ENCODE data around the gene CFHR1.
"Not testable (repeated sequence)": the region's sequence is repeated elsewhere in the genome, so short reads cannot be mapped to it uniquely, and the experiment has no call there.

Gene CFHR1

DNA sequence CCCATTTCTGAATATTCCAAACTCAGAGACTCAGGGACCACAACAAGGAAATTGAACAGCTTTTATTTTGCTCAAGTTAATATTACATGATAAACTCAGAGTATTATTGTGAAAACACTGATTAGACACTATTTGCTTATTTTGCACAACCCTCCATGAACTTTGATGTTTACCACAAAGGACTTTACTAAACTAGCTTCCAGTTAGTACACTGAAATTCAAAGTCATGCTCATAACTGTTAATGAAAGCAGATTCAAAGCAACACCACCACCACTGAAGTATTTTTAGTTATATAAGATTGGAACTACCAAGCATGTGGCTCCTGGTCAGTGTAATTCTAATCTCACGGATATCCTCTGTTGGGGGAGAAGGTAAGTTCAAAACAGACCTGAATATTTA, at the start of gene CFHR1:
CFHR1 (plus strand) TSS at position 201 of the 400 bp plus-strand sequence; CDS start at position 315, 114 bp downstream.
- not testable (repeated sequence) for DNase-seq (ENCODE audit: low read depth in 2 of 2)

DNA sequence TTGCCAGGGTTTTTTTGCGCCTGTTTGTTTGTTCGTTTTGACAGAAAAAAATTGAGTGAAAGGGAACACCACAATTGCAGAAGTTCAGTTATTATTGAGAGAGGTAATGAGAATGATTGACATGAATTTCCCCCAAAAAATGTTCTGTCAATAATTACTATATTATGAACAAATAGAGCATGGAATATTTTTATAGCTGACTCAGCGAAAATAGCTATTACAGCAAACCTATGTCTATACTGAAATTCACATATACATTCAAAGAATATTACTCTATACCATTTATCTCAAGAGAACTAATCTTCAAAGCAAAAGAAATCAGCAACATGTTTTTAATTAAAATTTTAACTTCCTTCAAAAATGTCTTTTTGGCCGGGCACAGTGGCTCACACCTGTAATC, 49.7 kb upstream of the CFHR1 start:
- DNase-seq (ENCODE audit: low read depth in 2 of 2) = not testable (repeated sequence)

DNA sequence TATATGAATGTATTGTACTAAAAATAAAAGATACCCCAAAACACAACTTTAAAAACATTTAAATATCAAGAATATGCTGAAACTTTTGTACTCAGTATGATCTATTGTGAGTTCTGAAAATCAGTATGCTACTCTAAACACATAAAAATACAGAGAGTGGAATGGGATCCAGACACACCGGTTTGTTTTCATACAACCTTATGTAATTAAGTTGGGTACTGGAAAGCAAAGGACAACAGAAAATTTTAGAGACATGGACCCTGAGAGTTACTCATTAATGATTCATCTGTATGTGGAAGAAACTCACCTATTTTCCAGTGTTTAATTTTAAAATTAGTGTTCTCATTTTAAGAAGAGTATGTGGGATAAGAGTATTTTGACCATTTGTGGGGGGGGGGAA, 45.8 kb upstream of the CFHR1 start:
- no peak for DNase-seq (ENCODE audit: low read depth in 2 of 2)

DNA sequence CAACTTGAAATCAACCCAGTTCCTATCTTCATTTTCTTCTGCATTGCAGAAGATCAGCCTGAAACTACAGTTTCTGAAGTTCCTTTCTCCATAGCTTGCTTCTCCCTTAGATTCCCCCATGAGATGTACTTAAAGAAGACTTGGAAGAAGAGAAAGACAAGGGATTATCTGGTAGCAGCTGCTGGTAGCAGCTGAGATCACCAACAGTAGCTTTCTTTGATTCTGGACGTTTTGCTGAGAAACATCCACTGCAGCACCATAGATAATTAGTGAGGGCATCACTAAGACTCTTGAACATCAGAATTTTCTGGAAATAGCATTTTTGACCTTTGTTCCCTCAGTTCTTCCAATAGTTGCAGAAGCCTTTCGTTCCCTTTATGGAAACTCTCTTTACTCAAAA, 45.4 kb upstream of the CFHR1 start:
- DNase-seq (ENCODE audit: low read depth in 2 of 2) = no peak

DNA sequence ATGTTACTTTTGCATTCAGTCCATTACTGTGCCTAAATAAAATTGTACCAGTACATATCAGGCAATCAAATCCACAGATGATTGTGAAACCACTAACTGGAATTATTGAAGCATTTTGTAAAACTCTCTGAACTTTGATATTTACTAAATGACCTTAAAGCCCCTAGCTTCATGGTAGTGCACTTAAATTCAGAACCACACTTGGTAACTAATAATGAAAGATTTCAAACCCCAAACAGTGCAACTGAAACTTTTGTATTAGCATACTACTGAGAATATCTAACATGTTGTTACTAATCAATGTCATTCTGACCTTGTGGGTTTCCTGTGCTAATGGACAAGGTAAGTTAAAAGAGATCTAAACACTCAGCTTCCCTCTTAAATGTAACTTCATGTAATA, 44.9 kb upstream of the CFHR1 start, which contains the start of gene CFHR3:
CFHR3 (plus strand) TSS at position 238 of the 400 bp plus-strand sequence; CDS start at position 285, 47 bp downstream.
- no peak for DNase-seq (ENCODE audit: low read depth in 2 of 2)

DNA sequence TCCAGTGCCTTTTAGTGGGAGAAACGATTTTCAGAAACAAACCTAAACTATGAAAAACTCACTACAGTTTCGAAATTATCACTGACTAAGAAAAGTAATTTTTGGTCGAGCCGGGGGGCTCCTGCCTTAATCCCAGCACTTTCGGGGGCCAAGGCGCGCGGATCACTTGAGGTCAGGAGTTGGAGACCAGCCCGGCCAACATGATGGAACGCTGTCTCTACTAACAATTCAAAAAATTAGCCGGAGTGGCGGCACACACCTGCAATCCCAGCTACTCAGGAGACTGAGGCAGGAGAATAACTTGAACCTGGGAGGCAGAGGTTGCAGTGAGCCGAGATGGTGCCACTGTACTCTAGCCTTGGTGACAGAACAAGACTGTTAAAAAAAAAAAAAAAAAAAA, 41.9 kb upstream of the CFHR1 start:
- DNase-seq (ENCODE audit: low read depth in 2 of 2) = no peak

DNA sequence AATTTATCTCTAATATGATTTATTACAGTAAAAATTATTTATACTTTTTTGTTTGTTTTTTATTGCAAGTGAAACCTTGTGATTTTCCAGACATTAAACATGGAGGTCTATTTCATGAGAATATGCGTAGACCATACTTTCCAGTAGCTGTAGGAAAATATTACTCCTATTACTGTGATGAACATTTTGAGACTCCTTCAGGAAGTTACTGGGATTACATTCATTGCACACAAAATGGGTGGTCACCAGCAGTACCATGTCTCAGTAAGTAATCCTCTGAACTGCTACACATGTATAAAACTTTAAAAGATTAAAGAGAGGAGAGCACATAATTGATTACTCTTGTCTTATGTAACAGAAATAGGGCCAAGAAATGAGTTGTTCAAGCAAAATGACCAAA, 40.4 kb upstream of the CFHR1 start:
- no peak for DNase-seq (ENCODE audit: low read depth in 2 of 2)

DNA sequence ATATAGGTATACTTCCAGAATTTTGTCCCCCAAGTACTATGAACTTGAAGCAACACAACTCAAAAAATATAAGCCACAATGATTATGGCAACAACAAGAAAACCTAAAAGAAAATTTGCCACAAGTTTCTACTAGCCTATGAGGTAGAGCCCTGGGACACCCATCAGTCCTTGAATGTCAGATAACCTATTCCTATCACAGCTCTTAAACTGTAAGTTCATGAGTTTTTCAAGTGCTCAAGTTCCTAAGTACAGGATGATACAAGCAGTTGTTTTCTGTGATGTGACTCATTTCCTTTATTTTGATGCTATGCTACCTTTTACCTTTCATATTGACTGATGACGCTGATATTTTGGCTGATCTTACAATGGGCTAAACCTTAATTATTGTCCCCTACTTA, 28.3 kb upstream of the CFHR1 start:
- DNase-seq (ENCODE audit: low read depth in 2 of 2) = not testable (repeated sequence)

DNA sequence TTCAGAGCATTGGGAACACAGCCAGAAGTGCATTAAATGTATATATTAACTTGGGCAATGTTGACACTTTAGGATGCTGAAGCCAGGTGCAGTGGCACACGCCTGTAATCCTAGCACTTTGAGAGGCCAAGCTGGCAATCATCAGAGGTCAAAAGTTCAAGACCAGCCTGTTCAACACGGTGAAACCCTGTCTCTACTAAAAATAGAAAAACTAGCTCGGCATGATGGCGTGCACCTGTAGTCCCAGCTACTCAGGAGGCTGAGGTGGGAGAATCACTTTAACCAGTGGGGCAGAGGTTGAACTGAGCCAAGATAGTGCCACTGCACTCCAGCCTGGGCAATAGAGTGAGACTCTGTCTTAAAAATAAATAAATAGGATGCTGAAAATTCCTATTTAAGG, 25.4 kb upstream of the CFHR1 start:
- not testable (repeated sequence) for DNase-seq (ENCODE audit: low read depth in 2 of 2)

DNA sequence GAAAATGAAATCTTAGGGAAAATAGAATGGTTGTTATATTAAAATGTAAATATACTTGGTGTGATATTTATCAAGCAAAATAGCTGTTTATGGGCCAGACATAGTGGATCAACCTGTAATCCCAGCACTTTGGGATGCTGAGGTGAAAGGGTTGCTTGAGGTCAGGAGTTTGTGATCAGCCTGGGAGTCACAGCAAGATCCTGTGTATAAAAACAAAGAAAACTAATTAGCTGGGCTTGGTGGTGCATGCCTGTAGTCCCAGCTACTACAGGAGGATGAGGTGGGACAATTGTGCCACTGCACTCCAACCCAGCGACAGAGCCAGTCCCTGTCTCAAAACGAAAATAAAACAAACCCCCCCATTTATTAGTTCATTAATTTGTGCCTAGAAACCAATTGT, 21.6 kb upstream of the CFHR1 start:
- no peak for DNase-seq (ENCODE audit: low read depth in 2 of 2)

DNA sequence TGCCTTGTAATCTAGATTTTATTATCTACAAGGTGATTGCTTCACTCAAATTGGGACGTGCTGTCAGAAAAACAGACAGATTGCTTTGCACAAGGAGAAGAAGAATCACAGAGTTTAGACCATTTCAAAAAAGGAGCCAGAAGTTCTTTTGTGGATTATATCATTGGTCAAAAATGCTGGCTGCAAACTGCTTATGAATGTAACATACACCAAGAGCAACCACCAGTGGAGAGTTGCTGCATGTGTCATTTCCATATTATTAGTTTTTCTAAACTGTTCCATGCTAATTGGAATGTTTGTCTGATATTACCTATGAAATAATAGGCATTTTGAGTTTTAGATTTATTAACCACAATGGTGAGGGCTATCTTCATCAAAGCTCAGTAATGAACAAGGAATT, 17.6 kb upstream of the CFHR1 start:
- not testable (repeated sequence) for DNase-seq (ENCODE audit: low read depth in 2 of 2)

DNA sequence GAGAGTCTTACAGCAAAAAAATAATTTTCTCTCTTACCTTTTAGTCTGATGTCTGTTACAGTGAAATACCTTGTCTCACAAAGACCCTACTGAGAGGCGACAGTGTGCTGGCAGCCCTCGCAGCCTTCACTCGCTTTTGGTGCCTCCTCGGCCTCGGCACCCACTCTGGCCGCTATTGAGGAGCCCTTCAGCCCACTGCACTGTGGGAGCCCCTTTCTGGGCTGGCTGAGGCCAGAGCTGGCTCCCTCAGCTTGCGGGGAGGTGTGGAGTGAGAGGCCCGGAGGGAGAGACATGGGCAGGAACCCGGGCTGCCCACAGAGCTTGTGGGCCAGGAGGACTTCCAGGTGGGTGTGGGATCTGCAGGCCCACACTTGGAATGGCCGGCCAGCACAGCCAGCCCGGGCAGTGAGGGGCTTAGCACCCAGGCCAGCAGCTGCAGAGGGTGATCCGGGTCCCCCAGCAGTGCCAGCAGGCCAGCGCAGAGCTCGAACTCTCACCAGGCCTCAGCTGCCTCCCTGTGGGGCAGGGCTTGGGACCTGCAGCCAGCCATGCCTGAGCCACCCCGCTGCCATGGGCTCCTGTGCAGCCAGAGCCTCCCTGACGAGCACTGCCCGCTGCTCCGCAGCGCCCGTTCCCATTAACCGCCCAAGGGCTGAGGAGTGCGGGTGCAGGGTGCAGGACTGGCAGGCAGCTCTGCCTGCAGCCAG, 10.8 kb upstream of the CFHR1 start:
- DNase-seq (ENCODE audit: low read depth in 2 of 2) = no peak

DNA sequence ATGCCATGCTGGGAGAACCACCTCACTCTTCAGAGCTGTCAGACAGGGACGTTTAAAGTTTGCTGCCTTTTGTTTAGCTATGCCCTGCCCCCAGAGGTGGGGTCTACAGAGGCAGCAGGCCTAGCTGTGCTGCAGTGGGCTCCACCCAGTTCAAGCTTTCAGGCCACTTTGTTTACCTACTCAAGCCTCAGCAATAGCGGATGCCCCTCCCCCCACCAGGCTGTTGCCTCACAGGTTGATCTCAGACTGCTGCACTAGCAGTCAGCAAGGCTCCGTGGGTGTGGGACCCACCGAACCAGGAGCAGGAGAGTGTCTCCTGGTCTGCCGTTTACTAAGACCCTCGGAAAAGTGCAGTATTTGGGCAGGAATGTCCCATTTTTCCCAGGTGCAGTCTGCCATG, 2.1 kb upstream of the CFHR1 start:
- not testable (repeated sequence) for DNase-seq (ENCODE audit: low read depth in 2 of 2)

DNA sequence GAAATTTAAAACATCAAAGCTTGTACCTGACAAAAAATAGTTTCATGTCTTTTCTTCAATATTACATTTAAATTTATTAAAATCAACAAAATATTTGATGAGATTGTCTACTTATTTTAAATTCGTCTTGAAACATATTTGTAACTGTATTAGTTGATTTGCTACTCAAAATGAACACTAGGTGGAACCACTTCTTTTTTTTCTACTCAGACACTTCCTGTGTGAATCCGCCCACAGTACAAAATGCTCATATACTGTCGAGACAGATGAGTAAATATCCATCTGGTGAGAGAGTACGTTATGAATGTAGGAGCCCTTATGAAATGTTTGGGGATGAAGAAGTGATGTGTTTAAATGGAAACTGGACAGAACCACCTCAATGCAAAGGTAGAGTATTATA, 8.3 kb downstream of the CFHR1 start:
- not testable (repeated sequence) for DNase-seq (ENCODE audit: low read depth in 2 of 2)

DNA sequence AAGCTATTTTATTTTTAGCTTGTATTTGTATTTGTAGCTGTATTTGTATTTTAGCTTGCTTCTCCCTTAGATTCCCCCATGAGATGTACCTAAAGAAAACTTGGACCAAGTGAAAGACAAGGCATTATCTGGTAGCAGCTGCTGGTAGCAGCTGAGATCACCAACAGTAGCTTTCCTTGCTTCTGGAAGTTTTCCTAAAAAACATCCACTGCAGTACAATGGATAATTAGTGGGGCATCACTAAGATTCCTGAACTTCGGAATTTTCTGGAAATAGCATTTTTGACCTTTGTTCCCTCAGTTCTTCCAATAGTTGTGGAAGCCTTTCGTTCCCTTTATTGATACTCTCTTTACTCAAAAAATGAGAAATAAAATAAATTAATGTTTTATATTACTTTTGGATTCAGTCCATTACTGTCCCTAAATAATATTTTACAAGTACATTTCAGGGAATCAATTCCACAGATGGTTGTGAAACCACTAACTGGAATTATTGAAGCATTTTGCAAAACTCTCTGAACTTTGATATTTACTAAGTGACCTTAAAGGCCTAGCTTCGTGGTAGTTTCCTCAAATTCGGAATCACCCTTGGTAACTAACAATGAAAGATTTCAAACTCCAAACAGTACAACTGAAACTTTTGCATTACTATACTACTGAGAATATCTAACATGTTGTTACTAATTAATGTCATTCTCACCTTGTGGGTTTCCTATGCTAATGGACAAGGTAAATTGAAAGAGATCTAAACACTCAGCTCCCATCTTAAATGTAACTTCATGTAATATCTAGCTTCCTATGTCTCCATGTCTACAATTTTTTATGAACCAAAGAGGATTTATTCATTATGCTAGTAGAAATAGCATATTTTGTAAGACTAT, 30.3 kb downstream of the CFHR1 start:
- not testable (repeated sequence) for DNase-seq (ENCODE audit: low read depth in 2 of 2)

DNA sequence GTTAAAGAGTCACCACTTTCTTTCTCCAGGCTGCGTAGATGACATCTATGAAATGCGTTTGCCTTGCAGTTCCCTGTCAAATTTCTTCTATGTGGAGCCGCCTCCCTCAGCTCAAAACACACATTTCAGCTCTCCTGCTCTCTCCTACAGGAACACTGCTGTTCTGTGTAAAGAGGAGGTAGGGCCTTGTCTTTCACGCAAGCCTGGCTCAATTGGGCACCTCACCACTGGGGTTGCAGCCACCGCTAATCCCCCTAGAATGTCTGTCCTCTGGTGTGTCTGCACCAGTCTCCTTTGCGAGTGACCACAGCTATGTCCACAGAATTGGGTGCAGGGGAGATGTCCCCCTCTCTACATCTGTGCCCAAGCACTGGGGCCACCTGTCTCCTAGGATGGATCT, 36.5 kb downstream of the CFHR1 start:
- DNase-seq (ENCODE audit: low read depth in 2 of 2) = no peak

DNA sequence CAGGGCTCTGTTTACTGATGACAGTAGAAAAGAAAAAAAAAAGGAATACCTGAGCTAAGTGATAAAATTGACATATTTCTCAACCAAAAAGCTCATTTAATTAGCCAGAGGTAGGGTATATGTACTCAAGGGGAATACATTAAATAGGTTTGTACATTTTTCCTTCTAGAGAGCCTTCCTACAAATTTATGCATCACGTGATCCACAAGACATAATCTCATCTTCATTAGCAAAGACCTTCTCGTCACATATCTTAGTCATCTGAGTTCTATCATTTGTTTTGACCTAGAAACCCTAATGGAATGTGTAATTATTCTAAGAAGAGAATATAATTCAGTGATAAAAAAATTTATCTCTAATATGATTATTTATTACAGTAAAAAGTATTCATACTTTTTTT, 37.7 kb downstream of the CFHR1 start:
- no peak for DNase-seq (ENCODE audit: low read depth in 2 of 2)

DNA sequence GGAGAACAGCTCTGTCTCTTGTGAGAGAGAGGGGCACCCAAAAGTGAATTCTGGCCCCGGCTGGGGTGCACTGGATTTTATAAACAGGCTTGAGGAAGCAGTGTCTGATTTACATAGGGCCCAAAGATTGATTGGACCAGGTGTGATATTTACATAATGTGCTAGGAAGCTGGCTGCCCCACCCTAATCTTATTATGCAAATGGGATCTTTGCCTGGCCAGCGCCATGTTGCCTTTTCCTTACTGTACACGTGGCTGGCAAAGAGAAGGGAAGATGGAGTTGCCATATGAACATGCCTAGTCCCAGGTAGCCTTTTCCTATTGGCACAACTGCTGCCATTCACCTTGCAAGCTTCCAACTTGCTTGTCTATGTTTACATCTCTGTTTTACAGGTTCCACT, 39.3 kb downstream of the CFHR1 start:
- DNase-seq (ENCODE audit: low read depth in 2 of 2) = no peak

DNA sequence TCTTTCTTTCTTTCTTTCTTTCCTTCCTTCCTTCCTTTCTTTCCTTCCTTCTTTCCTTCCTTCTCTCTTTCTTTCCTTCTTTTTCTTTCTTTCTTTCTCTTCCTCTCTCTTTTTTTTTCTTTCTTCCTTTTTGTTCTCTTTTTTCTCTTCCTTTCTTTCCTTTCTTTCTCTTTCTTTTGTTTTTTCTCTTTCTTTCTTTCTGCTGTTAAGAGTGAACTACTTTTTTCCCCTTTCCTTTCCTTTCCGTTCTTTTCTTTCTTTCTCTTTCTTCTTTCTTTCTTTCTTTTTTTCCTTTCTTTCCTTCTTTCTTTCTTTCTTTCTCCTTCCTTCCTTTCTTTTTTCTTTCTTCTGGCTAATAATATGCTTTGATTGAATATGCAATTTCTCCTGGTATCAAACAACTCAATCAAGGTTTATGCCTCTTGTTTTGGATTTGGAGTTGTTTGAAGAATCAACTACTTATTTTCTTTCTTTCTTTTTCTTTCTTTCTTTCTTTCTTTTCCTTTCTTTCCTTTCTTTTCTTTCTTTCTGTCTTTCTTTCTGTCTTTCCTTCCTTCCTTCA, 40.9 kb downstream of the CFHR1 start:
- DNase-seq (ENCODE audit: low read depth in 2 of 2) = no peak

DNA sequence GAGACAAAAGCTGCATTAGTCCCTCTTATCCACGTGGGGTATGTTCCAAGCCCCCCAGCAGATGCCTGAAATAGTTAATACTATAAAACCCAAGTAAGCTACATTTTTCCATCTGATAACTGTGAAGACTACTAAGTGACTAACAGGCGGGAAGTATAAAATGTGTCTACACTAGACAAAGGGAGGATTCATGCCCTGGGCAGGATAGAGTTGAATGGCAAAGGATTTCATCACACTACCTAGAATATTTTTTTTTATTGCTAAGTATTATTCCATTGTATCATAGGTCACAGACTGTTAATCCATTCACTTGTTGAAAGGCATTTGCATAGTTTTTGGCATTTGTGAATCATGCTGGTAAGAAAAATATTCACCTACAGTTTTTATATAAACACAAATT, 41.9 kb downstream of the CFHR1 start:
- DNase-seq (ENCODE audit: low read depth in 2 of 2) = no peak

DNA sequence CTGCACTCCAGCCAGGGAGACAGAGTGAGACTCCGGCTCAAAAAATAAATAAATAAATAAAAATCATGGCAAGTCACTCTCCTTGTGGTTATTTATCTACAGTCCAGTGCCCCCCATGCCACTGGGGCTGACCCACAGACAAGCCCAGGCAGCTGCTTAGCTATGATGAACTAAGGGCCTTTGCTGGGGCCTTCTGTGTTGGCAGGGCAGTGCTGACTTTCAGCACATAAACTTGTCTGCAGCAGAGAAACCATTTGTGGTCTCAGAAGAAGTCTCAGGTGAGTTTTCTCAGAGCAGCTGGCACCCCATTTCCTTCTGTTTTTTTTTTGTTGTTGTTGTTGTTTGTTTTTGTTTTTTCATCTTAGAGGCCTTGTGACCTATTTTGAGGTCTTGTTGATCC, 47.4 kb downstream of the CFHR1 start:
- no peak for DNase-seq (ENCODE audit: low read depth in 2 of 2)

DNA sequence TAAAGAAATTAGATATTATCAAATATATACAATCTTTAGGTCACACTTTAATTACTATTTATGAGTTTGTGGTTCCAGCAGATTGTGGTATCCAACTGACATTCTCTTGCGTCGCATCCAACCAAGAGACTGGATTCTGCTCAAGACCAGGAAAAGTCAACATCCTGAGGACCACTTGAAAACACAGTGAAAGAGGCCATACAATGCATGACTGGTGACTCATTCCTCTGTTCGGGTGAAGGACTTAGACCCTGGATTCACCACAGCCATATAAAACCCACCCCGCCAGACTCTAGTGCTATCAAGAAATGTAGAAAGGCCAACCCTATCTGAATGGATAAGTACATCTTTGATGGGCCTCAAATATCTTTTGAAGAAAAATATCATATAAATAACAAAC, 53.9 kb downstream of the CFHR1 start:
- no peak for DNase-seq (ENCODE audit: low read depth in 2 of 2)

DNA sequence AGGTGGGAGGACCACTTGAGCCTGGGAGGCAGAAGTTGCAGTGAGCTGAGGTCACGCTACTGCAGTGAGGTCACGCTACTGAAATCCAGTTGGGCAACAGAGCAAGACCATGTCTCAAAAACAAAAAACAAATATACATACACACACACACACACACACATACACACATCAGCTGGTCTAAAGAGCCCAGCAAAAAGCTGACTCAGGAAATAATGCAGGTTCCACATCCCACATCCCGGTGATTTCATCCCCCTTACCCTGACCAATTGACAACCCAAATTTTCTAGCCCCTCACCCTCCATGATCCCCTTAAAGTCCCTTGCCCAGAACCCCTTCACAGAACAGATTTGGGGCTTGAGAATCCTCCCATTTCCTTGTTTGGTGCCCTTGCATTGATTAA, 56.4 kb downstream of the CFHR1 start:
- no peak for DNase-seq (ENCODE audit: low read depth in 2 of 2)

Measured in stimulated activated CD8-positive, alpha-beta memory T cell treated with anti-CD3 and anti-CD28 coated beads, Interleukin-7, amount 100 ng/mL, for 4 hours (primary cell).